ENCODE results near the gene ZNF536.
"Not testable (repeated sequence)": the region's sequence is repeated elsewhere in the genome, so short reads cannot be mapped to it uniquely, and the experiment has no call there.

The ZNF536 gene

DNA sequence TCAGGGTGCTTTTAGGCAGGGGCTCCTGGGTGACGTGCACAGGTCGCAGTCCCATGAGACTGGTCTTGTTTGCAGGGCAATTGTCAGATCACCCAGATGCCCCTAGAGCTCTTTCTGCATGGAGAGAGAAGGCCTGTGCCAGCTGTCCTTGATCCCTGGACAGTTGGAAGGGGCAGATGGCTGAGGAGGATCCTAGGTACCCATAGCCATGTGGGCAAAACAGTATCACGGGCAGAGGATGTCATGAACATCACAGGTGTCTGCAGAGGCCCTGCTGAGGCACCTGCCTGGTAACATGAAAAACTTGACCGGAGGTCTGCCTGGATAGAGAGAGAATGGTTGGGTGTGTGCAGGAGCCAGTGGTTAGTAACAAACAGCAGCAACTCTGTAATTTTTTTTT, 99.3 kb downstream of the ZNF536 start:
- in situ Hi-C loops (cut with MboI; ENCODE audit: low sequenced_read_pairs), result no loop called here

DNA sequence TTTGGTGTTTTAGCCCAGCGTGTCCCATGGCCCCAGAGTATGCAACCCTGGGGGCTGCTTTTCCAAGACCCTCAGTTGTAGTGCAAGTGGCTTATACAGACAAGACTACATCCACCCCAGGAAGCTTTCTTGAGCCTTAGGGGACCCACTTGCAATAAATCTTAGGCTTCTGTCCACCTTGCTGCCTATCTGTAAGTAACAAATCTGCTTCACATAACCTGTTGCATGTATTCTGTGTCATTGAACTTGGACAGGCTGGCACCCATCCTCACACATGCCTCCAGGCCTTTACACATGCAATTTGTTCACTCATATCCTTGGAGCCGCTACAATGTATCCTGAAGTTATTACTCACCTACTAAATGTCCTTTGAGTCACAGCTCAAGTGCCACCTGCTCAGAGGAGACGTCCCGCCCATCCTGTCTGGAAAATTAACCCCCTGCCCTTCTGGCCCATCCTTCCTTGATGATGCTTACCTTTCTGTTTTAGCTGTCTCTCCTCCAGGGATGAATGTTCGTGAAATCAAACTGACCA, 101.2 kb downstream of the ZNF536 start:
- in situ Hi-C loops (cut with MboI; ENCODE audit: low sequenced_read_pairs), result no loop called here

DNA sequence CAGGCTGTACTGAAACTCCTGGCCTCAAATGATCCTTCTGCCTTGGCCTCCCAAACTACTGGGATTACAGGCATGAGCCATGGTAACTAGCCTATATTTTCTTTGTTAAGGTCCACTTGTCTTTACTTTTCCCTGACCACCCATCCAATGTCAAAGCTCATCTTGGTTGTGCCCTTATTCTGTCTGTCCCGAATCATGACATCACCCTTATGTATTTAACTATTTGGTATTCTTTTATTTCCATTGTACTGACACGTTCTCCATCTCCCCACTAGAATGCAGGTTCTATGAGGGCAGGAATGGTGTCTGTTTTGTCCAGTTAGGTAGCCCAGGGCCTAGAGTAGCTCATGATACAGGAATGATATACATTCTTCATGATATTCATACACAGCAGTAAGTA, 104.8 kb downstream of the ZNF536 start:
- in situ Hi-C loops (cut with MboI; ENCODE audit: low sequenced_read_pairs), result no loop called here

DNA sequence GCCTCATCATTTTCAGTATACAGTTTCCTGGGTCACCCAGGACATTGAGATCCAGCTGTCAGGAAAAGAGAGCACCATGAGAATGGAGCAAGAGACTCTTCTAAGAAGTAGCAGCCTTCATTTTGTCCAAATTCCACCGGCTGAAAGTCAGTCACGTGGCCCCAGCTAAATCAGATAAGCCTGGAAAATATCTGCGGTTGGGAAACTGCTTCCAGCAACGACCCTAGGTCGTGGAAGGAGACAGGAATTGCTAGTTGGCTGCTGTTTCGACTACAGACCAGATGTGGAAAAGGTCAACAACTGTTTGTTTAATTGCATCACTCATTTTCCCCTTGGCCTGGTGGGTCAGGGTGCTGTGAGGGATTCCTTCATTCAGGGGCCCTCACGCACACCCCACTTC, 107.0 kb downstream of the ZNF536 start:
- in situ Hi-C loops (cut with MboI; ENCODE audit: low sequenced_read_pairs), result no loop called here

DNA sequence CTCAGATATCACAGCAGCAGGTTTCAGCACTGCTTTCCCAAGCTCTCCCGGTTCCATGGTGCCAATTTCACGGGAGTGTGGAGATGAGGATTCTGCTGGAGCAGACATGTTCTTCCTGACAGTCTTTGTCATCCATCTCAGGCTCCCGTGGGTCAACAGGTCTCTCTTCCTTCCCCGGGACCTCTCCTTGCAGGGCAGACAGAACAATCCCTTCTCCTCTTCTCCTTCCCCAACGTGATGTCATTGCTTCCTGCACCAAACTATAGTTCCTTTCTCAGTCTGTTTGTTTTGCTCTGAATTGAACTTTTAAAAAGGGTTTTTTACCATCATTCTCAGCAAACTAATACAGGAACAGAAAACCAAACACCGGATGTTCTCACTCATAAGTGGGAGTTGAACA, 107.9 kb downstream of the ZNF536 start:
- in situ Hi-C loops (cut with MboI; ENCODE audit: low sequenced_read_pairs), result no loop called here

DNA sequence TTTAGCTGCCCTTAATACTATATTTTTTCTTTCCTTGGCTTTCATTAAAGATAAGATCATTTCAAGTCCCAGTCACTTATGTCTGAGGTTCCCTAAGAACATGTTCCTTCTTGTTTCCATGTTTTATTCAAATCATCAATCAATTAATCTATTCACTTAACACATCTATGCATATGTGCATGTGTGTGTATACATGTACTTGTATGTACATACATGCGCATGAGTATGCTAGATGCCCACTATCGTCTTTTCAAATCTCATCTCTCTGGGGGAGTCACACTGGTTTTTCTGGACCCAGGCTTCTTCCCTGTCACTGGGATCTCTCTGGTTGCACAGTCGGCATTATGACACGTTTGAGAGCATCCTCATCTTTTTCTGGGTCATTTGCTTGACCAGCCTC, 108.9 kb downstream of the ZNF536 start:
- in situ Hi-C loops (cut with MboI; ENCODE audit: low sequenced_read_pairs), result no loop called here

DNA sequence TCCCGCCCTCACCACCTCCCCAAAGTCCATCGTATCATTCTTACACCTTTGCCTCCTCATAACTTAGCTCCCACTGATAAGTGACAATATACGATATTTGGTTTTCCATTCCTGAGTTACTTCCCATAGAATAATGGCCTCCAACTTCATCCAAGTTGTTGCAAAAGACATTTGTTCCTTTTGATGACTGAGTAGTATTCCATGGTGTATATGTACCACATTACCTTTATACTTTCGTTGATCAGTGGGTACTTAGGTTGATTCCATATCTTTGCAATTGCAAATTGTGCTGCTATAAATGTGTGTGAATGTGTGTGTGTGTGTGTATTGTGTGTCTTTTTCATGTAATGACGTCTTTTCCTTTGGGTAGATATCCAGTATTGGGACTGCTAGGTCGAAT, 109.6 kb downstream of the ZNF536 start:
- in situ Hi-C loops (cut with MboI; ENCODE audit: low sequenced_read_pairs), result no loop called here

DNA sequence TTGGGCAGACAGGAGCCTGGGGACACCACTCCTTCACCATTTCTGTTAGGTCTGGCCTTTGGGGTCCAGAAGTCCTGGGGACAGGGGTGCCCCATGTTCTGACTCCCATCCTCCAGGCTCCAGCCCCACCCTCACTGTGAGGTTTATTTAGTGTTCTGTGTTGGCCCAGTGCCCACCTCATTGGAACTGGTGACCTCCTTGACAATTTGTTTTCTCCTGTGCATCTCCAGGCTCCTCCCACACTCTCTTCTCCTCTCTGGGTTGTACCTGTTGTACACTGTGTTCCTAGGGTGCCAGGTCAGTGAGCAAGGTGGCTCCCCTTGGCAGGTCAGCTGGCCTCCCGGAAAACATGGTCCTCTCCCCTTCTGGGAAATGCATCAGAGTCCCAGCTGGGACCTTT, 110.8 kb downstream of the ZNF536 start:
- in situ Hi-C loops (cut with MboI; ENCODE audit: low sequenced_read_pairs), result no loop called here

DNA sequence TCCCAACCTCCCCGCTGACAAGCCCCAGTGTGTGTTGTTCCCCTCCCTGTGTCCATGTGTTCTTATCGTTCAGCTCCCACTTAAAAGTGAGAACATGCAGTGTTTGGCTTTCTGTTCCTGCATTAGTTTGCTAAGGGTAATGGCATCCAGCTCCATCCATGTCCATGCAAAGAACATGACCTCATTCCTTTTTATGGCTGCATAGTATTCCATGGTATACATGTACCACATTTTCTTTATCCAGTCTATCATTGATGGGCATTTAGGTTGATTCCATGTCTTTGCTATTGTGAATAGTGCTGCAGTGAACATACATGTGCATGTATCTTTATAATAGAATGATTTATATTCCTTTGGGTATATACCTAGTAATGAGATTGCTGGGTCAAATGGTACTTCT, 114.1 kb downstream of the ZNF536 start:
- in situ Hi-C loops (cut with MboI; ENCODE audit: low sequenced_read_pairs), result not testable (repeated sequence)

DNA sequence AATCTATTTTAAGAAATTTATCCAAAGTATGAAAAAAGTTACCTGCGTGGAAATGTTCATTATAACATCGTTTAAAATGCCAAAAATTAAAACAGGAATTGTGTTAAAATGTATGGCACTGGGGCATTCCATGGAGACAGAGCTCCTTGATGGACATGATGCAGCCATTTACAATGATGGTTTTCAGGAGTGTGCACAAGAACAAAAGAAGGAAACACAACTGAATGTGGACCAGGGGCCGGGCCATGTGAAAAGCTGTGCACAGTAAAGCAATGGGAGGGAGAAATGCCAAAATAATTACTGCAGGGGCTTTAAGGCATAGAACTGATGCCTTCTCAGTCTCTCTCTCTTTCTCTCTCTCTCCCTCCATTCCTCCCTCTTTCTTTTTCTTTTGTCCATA, 115.0 kb downstream of the ZNF536 start:
- in situ Hi-C loops (cut with MboI; ENCODE audit: low sequenced_read_pairs), result no loop called here

DNA sequence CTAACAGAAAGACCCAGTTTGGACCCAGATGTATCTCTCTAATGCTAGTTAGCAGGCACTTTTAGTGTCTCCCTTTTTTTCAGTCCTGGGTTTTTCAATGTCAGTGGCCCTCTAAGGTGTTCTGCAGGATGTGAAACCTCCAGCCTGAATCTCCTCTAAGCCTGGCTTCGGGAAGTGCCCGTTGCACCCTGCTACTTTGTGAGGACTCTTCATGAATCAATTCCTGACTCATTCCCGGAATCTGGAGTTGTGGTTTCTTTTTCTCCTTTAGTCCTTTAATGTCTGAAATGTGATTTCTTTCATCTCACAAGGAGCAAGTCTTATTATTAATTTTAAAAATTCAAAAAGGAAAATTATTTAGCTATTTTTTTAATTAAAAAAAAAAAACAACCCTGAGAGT, 116.0 kb downstream of the ZNF536 start:
- in situ Hi-C loops (cut with MboI; ENCODE audit: low sequenced_read_pairs), result no loop called here

DNA sequence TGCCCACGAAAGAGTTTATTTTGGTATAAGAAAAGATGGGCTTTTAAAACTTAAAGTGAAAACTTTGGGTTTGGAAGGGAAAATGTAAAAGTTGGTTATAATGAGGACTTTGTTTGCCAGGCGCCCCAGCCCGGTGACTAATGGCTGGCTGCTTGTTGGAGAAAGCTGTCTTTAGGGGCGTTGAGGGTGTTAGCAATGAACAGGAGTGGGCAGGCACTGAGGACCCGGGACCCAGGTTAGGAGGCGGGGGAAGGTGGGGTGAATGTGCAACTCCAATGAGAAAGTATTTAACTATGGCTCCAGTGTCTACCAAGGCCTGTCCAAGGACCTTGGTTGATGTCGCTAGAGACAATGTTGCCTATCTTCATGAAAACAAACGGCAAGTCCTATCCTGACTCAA, 118.6 kb downstream of the ZNF536 start:
- in situ Hi-C loops (cut with MboI; ENCODE audit: low sequenced_read_pairs), result no loop called here

DNA sequence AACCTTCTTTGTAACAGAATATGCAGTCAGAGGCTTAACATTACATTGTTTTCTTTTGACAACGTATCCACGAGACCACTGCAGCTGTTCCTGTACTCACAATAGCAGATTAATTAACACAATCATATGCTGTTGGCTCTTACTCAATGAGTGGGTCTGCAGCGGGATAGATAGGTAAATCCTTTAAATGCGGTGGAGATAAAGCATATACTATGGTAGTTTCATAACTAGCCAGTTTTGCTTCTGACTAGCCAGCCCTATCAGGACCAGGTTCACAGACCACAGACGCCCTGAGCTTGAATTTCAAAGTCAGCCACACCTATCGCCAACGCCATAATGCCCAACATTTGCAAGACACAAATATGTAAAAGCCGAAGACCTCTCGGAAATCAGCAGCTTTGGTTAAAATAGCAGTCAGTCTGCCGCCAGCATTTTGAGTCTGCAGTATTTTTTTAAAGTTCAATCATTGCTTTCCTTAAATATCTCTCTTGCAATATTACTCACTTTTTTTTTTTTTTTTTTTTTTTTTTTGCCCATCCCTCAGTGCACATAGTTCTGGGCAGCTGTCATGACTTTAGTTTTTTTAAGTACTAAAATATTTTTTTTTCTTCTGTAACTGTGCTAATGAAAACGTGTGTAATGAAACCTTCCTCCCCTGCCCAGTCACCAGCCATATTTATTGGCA, 120.5 kb downstream of the ZNF536 start:
- in situ Hi-C loops (cut with MboI; ENCODE audit: low sequenced_read_pairs), result no loop called here

DNA sequence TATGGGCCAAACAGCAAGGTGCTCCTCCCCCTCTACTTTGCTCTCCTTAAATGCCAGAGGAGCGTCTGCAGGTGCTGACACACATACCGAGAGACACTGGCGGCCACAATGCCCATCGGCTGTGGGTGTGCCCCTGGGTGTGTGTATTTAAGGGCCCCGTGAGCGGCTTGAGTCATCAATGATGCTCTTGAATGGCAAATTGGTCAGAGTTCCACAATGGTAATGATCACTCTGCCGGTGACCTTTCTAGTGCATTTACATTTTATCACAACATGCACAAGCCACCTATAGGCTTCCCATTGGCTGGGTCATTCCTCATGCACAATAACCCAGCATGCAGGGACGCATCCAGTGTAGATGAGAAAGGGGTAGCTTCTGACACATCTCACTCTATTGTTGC, 124.8 kb downstream of the ZNF536 start:
- in situ Hi-C loops (cut with MboI; ENCODE audit: low sequenced_read_pairs), result no loop called here

DNA sequence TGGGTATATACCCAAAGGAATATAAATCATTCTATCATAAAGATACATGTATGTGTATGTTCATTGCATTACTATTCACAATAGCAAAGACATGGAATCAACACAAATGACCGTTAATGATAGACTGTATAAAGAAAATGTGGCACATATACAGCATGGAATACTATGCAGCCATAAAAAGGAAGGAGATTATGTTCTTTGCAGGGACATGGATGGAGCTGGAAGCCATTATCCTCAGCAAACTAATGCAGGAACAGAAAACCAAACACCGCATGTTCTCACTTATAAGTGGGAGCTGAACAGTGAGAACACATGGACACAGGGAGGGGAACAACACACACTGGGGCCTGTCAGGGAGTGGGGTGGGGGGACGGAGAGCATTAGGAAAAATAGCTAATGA, 125.9 kb downstream of the ZNF536 start:
- in situ Hi-C loops (cut with MboI; ENCODE audit: low sequenced_read_pairs), result not testable (repeated sequence)

DNA sequence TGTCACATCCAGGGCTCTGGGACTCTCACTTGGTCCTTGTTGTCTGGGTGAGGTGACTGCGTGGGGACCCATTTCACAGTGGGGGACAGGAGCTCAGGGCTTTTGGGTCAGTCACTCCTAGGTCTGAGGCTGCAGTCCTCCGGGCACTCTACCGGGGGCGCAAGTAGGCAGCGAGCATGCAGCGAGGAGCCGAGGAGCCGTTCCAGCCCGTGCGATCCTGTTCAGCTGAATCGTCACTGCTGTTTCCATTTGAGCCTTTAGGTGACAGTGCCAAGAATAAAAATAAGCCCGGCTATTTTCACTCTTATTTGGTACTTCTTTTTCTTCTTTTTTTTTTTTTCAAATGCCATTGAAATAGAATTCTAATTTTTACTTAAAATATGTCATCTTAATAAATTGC, 126.5 kb downstream of the ZNF536 start:
- in situ Hi-C loops (cut with MboI; ENCODE audit: low sequenced_read_pairs), result no loop called here

DNA sequence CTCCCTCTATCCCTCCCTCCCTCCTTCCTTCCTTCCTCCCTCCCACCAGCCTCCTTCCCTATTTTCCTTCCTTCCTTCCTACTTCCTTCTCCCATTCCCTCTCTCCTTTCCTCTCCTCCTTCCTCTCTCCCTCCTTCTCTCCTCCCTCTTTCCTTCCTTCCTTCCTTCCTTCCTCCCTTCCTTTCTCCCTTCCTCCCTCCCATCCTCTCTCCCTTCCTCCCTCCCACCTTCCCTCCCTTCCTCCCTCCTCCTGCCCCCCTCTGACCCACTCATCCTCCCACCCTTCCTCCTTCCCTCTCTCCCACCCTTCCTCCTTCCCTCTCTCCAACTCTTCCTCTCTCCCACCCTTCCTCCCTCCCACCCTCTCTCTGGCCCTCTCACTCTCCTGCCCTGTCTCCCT, 132.1 kb downstream of the ZNF536 start:
- in situ Hi-C loops (cut with MboI; ENCODE audit: low sequenced_read_pairs), result no loop called here

DNA sequence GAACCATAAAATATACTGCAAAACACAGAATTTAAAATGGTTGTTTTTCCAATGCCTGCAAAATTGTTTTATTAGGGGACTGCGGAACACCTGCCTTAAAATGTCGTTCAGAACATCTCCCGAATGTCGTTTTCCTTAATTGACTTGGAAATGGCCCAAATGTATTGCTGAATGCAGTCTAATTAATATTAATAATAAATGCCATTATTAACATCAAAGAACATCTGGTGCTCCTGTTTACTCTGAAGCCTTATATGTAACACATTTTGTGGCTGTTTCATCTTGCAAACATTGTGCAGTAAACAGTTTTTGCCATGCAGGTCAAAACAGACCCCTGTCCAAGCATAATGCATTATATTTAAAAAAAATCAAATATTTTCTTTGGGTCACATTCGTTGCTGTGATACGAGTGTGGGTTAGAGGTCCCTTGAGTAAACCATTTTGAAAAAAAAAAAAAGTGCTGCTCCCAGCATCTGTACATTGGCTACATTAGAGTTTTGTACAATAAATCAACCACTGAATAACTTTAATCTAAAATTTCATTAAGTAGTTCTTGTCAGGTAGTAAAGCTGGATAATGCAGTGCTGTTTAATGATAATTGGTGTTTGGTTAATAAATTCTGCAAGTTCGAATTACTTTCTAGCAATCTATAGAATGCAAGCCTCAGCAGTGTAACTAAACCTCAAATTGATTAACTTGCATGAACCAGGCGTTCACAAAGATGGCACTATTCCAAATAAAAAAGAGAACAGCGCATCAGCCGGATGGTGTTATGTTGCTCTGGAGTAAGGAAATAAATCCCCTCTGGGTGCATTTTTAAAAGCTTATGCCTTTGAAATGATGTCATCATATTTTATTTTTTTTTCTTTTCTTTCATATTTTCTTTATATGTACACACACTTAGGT, 140.2 kb downstream of the ZNF536 start:
- in situ Hi-C loops (cut with MboI; ENCODE audit: low sequenced_read_pairs), result no loop called here

DNA sequence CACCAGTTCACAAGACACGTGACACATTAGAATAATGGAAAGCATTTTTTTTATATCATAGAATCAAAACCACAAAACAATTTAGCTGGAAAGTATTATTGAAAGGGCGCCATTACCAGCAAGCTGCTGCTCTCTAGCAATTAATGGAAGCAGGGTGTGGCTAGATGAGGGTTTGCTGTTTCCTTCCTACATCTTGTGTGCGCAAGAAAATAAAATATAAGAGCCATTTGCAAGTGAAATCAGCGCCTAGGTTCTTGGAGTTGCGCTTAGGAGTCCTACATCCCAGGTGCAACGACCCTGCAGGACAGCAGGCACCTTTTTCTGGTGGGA, 140.9 kb downstream of the ZNF536 start:
- in situ Hi-C loops (cut with MboI; ENCODE audit: low sequenced_read_pairs), result no loop called here

DNA sequence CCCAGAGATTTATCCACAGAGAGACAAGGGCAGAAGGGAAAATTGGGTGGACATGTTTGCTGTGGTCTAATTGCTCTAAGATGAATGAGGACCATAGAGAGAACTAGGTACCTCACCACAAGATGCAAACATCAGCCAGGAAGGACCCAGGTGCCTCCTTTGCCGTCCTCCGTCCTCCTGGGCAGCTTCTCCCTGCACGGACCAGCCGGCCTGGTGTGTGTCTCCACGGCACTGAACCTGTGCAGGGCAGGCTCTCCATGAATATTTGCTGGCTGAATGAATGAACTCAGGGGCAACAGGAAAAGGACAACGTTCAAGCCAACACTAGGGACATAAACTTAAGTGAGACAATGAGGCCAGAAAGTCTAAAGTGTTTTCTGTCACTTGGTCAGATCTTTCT, 143.9 kb downstream of the ZNF536 start:
- in situ Hi-C loops (cut with MboI; ENCODE audit: low sequenced_read_pairs), result no loop called here

DNA sequence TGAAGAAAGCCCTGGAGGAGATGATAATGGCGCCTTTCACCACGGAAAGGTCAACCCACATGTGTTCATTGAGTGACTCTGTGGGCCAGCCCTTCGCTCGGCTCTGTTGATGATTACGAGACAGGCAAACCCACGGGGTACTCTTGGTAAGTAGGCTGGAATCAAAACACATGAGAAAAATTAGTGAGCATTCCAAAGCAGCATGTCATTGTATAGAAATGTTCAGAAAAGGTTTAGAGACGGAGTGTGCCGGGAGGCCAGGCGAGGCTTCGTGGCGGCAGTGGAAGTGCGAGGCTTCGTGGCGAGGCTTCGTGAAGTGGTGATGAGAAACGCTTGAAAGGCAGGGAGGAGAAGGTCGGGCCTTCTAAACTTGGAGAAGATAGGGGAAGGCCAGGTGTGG, 144.3 kb downstream of the ZNF536 start:
- in situ Hi-C loops (cut with MboI; ENCODE audit: low sequenced_read_pairs), result no loop called here

DNA sequence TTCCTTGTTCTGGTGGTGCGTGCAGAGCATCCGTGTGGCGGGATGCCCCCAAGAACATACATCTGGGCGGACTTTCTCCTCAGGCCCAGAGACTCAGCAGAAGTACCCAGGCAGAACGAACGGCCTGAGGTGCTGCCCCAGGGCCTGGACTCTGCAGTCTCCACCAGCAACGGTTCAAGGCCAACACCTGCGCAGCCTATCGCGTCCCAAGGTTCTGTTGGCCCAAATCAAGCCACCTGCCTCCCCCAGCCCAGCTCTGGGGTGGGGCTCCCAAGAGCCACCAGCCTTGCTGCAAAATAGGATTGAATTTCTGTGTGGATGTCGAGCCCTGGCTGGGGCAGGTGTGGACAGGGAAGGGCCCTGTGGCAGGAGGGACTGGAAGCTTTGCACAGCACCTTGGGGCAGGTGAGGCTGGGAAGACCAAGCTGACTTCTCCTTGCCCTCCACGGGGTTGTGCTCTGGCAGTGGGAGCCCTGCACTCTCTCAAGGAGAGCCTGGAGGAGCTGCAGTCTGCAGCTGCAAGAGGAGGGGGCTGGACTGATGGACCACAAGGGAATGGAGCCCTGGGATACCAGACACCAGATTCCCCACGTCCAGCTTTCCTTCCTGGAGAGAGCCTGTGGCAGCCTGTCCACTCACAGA, 146.9 kb downstream of the ZNF536 start:
- in situ Hi-C loops (cut with MboI; ENCODE audit: low sequenced_read_pairs), result no loop called here

Data from HL-60/S4 (cell line).